Mesangial cell (primary cell): ENCODE results near the gene NOL7. TPM values are rescaled to one million over a fixed set of nuclear protein-coding genes. Genes with fewer than 3 reads are reported as not detected.

ENCODE experiments used
- total RNA-seq: library from RNA; depleted of rRNA; stranded (reverse); fragments of >200 nt; gene quantifications from 2 replicates; pipeline ENCODE4 v1.2.3, GENCODE V29; 2015

The NOL7 gene
- 24.5 and 52.1 TPM in 2 replicates for total RNA-seq

DNA sequence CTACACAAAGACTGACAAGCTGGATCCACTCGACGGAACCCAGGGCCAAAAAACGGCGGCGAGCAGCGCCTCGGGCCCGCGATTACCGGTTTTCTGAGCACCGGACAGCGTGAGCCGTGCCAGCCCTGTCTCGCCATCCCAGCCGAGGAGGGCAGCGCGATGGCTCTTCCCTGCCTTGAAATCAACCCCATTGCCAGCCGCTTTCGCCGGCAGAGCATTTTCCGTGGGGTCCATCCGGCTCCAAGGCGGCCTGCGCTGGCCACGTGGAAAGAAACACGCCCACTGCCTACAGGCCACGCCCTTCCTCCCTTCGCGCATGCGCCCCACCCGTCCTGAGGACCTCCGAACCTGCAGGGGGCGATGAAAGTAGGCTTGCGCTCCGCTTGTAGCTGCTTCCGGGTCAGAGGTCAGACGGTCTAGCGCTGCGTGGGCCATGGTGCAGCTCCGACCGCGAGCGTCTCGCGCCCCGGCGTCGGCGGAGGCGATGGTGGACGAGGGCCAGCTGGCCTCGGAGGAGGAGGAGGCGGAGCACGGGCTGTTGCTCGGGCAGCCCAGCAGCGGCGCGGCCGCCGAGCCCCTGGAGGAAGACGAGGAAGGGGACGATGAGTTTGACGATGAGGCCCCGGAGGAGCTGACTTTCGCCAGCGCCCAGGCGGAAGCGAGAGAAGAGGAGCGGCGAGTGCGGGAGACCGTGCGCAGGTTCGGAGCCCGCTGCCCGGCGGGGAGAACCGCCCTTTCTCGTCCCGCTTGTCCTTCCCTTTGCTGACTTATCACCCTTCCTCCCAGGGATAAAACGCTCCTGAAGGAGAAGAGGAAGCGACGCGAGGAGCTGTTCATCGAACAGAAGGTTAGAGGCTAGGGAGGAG is at the start of gene NOL7:
TSS of gene NOL7 (plus strand) at position 410 of the 866 bp plus-strand sequence. CDS start at position 434, 24 bp downstream.

DNA sequence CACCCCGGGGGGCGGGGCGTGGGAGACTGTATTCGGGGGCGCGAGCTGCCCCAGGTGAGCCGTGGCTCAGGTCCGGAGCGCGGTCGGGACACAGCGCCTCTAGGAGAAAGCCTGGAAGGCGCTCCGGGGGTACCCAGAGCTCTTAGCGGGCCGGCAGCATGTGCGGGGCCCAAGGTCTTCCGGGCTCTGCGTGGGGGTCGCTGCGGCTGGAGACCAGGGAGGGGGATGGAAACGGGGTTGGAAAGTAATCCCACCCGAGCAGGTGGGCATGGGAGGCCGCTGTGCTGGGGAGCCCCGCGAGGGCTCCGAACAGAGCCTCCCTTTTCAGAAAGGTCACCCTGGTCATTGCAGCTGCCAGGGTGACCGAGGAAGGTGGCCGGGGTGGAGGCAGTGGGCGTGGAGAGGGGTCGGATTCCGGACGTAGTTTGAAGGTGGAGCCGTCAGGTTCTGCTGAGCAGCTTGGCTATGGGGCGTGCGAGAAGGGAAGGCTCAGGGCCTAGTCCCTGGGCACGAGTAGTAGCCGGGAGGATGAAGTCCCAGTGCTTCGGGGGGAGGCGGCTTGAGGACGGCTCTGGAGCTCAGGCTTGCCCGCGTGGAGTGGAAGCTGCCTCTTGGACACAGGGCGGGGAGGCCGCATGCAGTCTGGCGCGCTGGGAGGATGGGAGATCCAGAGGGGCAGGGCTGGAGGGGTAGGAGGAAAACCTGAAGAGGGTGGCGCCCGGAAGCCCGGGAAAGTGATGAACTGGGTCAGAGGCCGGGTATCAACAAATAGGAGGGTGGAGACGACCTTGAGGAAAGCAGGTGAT is 40.4 kb upstream of the NOL7 start, which contains the start of gene SIRT5:
TSS of gene SIRT5 (plus strand) at position 31 of the 806 bp plus-strand sequence. CDS start 9,510 bp downstream, outside the sequence.

Other genes with a start within 250 kb of the NOL7 start
- 1.3 and 1.5 TPM in 2 replicates for gene GFOD1, start 127.7 kb upstream of the NOL7 start, total RNA-seq
- 6.0 and 8.6 TPM in 2 replicates for gene SIRT5, start 40.7 kb upstream of the NOL7 start, total RNA-seq
- 16.0 and 19.9 TPM in 2 replicates for gene RANBP9, start 96.5 kb downstream of the NOL7 start, total RNA-seq
- 12.9 and 13.7 TPM in 2 replicates for gene MCUR1, start 199.2 kb downstream of the NOL7 start, total RNA-seq